OCI-LY3 (cell line): ENCODE data around the gene IRS2.

Experiments used
- CTCF ChIP-seq: fragments of 200-600, 300-600 bp; sonication (generic); IDR thresholded peaks from 2 replicates; pipeline ENCODE4 v1.5.1; 2014; ENCODE audit warnings: antibody characterized with exemption, low read length, low read depth
- EZH2phosphoT487 ChIP-seq: fragments of 200-600 bp; shearing (Covaris generic); IDR thresholded peaks from 2 replicates; pipeline ENCODE4 v1.6.1; 2018; ENCODE audit warnings: antibody characterized with exemption, mixed run types, low read depth

GRCh38 chr13:109718726-109719125, 67.7 kb downstream of the IRS2 start:
- no peak for TF ChIP-seq CTCF
- no peak for TF ChIP-seq EZH2phosphoT487
